ENCODE results near the gene GBX2. TPM values are rescaled to one million over a fixed set of nuclear protein-coding genes. Genes with fewer than 3 reads are reported as not detected.
"Not testable (repeated sequence)": the region's sequence is repeated elsewhere in the genome, so short reads cannot be mapped to it uniquely, and the experiment has no call there.

Gene GBX2
- total RNA-seq, 2 experiments from 2014 or later: not detected

DNA sequence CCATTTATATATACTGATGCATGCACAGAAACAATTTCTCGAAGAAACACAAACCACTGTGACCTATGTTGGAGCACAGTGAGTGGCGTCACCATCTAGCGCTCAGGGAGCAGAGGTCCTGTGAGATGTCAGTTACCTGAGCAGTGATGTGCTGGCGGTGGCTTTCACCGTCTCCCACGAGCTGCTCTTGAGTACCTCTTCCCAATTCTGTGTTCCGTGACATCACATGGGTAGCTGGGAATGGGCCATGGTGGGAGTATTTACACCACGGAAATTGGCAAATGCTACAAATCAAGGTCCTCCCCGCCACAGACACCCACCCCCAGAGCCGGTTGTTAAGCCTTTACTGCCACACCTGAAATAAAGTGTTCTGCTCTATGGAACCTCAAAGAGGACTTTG, 24.4 kb downstream of the GBX2 start:
- CTCF ChIA-PET: no interaction called here
- H3K36me3 Mint-ChIP-seq (ENCODE audit: low read depth): no peaks in the 10 kb centered on the region
- H3K9me3 Mint-ChIP-seq: no peaks in the 10 kb centered on the region

DNA sequence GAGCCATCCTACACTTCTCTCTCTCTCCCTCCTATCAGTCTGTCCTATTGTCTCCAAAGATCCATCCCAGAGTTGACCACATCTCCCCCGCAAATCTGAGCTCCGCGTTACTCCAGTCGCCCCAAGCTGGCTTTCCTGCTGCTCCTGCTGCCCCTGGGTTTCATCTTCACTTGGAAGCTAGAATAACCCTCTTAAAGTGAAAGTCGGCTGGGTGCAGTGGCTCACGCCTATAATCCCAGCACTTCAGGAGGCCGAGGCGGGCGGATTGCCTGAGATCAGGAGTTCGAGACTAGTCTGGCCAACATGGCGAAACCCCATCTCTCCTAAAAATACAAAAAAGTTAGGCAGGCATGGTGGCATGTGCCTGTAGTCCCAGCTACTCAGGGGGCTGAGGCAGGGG, 26.6 kb downstream of the GBX2 start:
- POLR2A ChIA-PET; H3K27ac Mint-ChIP-seq; H3K27me3 Mint-ChIP-seq; DNase-seq; H3K36me3 Mint-ChIP-seq (ENCODE audit: low read depth); H3K4me1 Mint-ChIP-seq; H3K9me3 Mint-ChIP-seq; H3K4me3 Mint-ChIP-seq: not testable (repeated sequence)
- CTCF ChIA-PET: interaction anchor here (0.6 kb wide), 1 partner anchor 1577 kb away, joined by 3 read pairs; no protein-coding TSS in a partner anchor

More for the DNA sequence above, 24.4 kb downstream of the GBX2 start:
- Mint-ChIP-seq H3K4me1 (no peaks in the 10 kb centered on the region), H3K27ac (no peak overlapping the region), H3K27me3 (peaks cover 6% of the 10 kb centered on the region), H3K4me3 (no peak overlapping the region)
- DNase-seq: no peak
- POLR2A ChIA-PET: no interaction called here

DNA sequence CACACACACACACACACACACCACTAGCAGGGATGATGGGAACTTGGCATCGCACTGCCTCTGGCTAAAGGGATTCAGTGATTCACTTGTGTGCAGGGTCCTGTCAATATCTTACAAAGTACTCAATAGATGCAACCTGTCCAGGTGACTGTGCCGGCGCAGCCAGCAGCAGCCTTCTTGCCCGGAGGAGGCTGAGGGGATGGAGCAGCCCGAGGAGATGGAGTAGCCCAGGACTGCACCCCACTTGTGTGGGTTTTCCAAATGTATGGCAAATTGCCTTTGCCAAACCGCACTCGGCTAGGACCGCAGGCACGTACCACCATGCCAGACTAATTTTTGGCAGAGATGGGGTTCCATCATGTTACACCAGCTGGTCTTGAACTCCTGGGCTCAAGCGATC, 31.1 kb downstream of the GBX2 start:
- H3K36me3 Mint-ChIP-seq (ENCODE audit: low read depth): no peaks in the 10 kb centered on the region
- no peaks in the 10 kb centered on the region for H3K9me3 Mint-ChIP-seq
- no peak overlapping the region for H3K4me3 Mint-ChIP-seq
- no peak overlapping the region for H3K27ac Mint-ChIP-seq
- POLR2A ChIA-PET: no interaction called here
- H3K4me1 Mint-ChIP-seq: no peaks in the 10 kb centered on the region
- H3K27me3 Mint-ChIP-seq: peaks cover 5% of the 10 kb centered on the region
- CTCF ChIA-PET: no interaction called here
- DNase-seq: no peak

DNA sequence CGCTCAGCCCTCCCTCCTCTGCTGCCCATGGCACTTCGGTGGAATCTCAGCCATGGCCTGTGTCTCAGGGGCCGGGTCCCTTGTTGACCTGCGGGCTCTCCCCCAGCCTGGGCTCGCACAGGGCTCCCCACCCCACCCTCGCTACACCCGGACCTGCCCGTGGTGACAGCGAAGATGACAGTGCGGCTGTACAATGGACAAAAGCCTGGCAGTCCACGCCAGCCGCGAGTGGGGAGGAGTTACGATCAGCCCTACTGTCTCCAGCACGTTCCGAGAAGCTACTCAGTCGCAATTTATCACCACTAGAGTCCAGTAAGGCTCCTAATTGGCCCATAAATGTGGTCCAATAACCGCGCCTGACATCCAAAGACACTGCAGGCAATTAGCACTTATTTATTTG, 31.6 kb downstream of the GBX2 start:
- no peak for DNase-seq
- POLR2A ChIA-PET: no interaction called here
- H3K4me3 Mint-ChIP-seq: no peak overlapping the region
- CTCF ChIA-PET: no interaction called here
- no peaks in the 10 kb centered on the region for H3K4me1 Mint-ChIP-seq
- H3K27ac Mint-ChIP-seq: no peak overlapping the region
- no peaks in the 10 kb centered on the region for H3K9me3 Mint-ChIP-seq
- peaks cover 5% of the 10 kb centered on the region for H3K27me3 Mint-ChIP-seq
- H3K36me3 Mint-ChIP-seq (ENCODE audit: low read depth): no peaks in the 10 kb centered on the region

DNA sequence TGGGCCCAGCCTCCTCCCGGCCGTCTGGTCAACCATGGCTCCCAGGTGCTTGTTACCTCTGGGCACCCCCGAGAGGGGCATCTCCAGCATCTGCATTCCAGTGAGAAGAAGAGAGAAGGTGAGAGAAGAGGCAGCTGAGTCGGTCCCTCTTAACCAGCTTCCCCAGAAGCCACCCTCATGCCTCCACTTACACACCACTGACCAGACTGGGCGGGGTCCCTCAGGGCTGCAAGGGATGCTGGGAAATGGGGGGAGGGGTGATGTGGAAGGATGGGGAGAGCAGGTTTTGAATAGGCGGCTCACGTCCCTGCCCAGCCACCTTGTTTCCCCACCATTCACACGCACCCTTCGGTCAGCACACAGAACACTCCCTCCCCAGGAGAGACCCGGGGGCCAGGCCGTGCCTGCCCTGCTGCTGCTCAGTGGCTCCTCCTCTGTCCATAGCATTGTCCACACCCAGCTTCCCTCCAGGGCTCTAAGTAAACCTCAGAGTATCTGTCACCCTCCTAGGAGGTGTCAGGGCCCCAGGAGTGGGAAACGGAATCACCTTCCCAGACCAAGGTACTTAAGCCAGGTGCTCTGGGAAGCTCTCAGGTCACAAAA, 34.7 kb downstream of the GBX2 start:
- H3K4me1 Mint-ChIP-seq: no peaks in the 10 kb centered on the region
- no peaks in the 10 kb centered on the region for H3K36me3 Mint-ChIP-seq (ENCODE audit: low read depth)
- no peaks in the 10 kb centered on the region for H3K27me3 Mint-ChIP-seq
- no peak overlapping the region for H3K4me3 Mint-ChIP-seq
- ChIA-PET CTCF (no interaction called here), POLR2A (no interaction called here)
- no peak for DNase-seq
- H3K9me3 Mint-ChIP-seq: no peaks in the 10 kb centered on the region
- no peak overlapping the region for H3K27ac Mint-ChIP-seq

DNA sequence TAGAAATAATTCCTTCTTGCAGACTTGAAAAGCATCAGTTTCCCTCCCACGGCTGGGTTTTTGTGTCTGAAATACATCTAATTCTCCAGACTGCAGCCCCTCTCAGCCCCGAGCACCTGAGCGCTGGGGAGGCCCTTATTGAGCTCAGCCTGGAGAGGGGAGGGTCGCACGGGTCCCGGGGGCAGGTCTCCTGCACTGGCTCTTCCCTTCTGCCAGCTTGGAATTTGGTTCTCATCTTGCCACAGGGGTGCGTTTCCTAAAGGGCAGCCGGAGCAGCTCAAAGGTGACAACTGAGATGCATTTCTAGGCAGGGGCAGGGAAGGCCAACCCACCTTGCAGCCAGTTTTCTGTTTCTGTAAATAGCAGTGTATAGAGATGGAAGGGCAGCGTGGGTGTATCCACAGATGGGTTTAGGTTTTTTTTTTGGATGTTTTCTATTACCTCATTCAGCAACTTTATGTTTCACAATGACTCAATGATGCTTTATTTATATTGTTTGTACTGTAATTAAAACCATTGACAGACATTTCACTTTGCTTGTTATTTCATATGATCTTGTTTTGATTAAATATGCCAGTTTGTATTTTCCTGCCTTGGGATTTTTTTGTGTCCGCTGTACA, 37.0 kb downstream of the GBX2 start:
- H3K27me3 Mint-ChIP-seq: no peaks in the 10 kb centered on the region
- ChIA-PET POLR2A (no interaction called here), CTCF (no interaction called here)
- no peak overlapping the region for H3K4me3 Mint-ChIP-seq
- H3K9me3 Mint-ChIP-seq: no peaks in the 10 kb centered on the region
- no peak for DNase-seq
- H3K27ac Mint-ChIP-seq: no peak overlapping the region
- no peaks in the 10 kb centered on the region for H3K4me1 Mint-ChIP-seq
- no peaks in the 10 kb centered on the region for H3K36me3 Mint-ChIP-seq (ENCODE audit: low read depth)

DNA sequence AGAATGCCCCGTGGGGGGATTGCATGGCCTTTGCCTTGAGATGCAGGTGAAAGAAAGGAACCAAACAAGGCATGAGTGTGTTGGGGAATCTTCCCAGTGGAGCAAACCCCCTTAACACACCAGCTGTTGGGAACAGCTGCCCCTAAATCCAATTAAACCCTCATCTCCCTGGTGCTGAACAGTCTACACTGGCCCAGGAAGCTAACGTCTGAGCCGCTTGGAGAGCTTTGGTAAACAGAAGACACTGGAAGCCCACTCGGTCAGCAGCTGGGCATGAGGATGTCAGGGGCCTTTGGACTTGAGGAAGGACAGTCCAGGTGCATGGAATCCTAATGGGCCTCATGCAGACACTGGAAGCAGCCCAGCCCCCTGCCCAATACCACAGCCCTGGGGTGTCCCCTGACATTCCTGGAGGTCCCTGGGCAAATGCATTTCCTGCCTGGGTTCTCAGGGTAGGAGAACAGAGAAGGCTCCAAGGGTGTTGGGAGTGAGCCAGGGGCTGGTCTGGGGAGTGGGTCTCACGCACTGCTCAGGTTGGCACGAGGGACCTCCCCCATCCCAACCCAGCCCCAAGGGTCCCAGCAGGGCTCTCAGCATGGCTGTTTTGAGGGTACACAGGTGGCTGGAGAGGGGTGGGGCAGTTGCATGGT, 37.7 kb downstream of the GBX2 start:
- Mint-ChIP-seq H3K4me3 (no peak overlapping the region), H3K36me3 (ENCODE audit: low read depth) (no peaks in the 10 kb centered on the region), H3K9me3 (no peaks in the 10 kb centered on the region), H3K27me3 (no peaks in the 10 kb centered on the region), H3K27ac (no peak overlapping the region), H3K4me1 (no peaks in the 10 kb centered on the region)
- POLR2A ChIA-PET: no interaction called here
- CTCF ChIA-PET: no interaction called here
- DNase-seq: no peak

DNA sequence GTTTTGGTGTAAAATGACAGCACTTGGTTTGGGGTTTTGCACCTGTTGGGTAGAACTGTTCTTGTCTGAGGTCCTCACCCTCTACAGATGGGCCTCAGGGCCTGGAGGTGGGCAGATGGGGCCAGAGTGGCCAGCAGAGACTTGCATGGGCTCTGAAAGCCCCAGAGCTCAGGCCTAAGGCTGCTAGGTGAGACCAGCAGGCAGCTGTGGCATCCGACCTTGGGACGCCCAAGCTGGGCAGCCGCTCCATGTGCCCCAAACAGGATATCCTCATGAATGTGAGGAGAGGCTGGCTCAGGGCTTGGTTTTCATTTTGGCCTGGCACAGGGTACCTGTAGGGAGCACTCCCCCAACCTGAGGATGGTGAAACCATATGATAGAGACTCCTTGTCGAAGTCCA, 38.3 kb downstream of the GBX2 start:
- Mint-ChIP-seq H3K4me3 (no peak overlapping the region), H3K36me3 (ENCODE audit: low read depth) (no peaks in the 10 kb centered on the region), H3K27ac (no peak overlapping the region), H3K4me1 (no peaks in the 10 kb centered on the region), H3K27me3 (no peaks in the 10 kb centered on the region), H3K9me3 (no peaks in the 10 kb centered on the region)
- ChIA-PET POLR2A (no interaction called here), CTCF (no interaction called here)
- DNase-seq: no peak

DNA sequence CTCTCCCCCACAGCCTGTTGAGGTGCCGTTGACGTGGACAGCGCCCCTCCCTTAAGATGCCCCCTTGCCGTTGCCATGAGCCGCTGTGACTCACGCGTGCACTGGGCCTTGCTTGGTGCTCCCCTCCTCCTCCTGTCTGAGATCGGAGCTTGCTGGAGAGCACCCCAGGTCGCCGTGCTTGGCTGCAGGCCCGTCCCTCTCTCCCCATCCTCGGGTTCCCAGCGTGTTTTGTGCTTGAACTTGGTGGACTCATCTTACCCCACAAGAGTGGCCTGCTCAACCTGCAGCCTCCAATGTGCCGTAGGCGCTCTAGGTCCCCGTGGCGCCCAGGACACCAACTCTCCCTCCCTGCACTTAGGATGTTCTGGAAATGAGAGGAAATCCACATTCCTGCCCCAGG, 39.9 kb downstream of the GBX2 start:
- H3K36me3 Mint-ChIP-seq (ENCODE audit: low read depth): no peaks in the 10 kb centered on the region
- no peak for DNase-seq
- no peak overlapping the region for H3K4me3 Mint-ChIP-seq
- H3K9me3 Mint-ChIP-seq: no peaks in the 10 kb centered on the region
- POLR2A ChIA-PET: no interaction called here
- H3K27ac Mint-ChIP-seq: no peak overlapping the region
- H3K27me3 Mint-ChIP-seq: no peaks in the 10 kb centered on the region
- H3K4me1 Mint-ChIP-seq: no peaks in the 10 kb centered on the region
- CTCF ChIA-PET: no interaction called here

DNA sequence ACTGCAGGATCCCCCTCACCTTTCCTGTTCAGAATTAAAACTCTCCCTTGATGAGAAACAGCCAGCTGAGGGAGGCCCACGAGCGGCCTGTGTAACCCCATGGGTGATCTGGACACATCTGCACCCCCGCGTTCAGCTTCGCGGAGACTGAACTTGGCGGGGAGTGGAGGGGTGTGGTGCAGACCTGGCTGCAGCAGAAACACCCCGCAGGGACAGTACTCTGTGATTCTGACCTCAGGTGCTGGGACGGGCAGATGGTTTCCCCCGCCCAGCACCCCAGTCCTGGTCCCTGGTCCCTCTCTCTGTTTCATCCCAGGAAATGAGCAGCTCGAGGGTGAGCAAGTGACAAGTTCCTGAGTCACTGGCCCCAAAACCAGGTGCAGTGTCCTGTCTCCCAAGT, 41.2 kb downstream of the GBX2 start:
- Mint-ChIP-seq H3K27ac (no peak overlapping the region), H3K27me3 (no peaks in the 10 kb centered on the region), H3K4me3 (no peak overlapping the region), H3K36me3 (ENCODE audit: low read depth) (no peaks in the 10 kb centered on the region), H3K9me3 (no peaks in the 10 kb centered on the region), H3K4me1 (no peaks in the 10 kb centered on the region)
- ChIA-PET POLR2A (no interaction called here), CTCF (no interaction called here)
- no peak for DNase-seq

DNA sequence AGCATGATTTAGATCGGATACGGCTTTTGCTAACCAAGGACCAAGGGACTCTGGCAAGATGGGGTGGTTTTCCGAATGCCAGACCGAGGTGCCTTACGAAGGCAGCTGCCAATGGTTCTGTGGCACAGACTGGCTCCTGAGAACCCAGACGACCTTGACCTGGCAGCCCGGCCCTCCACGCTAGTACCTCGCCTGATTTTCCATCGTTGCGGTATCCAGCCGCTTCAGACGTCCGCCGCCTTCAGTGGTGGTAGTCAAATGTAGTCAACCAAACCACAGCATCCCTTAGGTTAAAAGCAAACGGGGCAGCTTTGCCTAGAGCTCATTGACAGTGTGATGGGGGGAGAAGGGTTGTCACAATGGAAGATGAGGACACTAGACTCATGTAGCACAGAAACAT, 42.6 kb downstream of the GBX2 start:
- no peaks in the 10 kb centered on the region for H3K27me3 Mint-ChIP-seq
- no peaks in the 10 kb centered on the region for H3K4me1 Mint-ChIP-seq
- no peaks in the 10 kb centered on the region for H3K9me3 Mint-ChIP-seq
- H3K27ac Mint-ChIP-seq: no peak overlapping the region
- H3K4me3 Mint-ChIP-seq: no peak overlapping the region
- CTCF ChIA-PET: no interaction called here
- POLR2A ChIA-PET: no interaction called here
- no peaks in the 10 kb centered on the region for H3K36me3 Mint-ChIP-seq (ENCODE audit: low read depth)
- no peak for DNase-seq

DNA sequence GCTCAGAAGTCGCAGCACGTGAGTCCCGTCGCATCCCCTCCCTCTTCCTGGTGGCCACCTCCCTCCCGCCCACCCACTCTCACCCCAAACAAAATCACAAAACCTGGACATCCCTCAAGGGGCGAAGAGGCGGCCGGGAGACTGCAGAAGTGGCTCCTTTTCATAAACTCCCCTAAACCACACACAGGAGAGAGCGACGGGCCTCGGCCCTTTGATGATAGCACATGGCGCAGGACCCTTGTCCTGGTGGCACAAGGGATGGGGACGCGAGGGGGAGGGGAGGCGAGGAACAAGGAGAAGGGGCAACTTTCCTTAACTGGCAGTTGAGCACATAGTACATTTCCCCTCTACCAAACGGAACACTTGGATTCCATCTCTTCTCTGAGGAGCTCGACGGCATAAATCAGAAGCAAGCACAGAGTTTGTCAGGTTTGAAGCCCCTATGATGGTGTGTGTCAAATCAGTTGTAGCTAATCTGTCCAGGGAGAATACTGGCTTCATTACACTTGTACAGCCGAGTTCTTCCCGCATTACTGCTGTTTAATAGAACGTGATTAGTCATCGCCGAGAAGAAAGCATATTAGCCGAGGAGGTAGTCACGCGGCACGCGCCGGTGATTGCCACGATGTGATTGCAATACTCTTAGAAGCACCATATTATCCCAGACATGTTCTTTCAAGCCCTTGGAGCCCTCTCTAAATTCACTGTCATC, 43.8 kb downstream of the GBX2 start:
- Mint-ChIP-seq H3K27me3 (no peaks in the 10 kb centered on the region), H3K9me3 (no peaks in the 10 kb centered on the region), H3K27ac (no peak overlapping the region), H3K4me3 (no peak overlapping the region), H3K36me3 (ENCODE audit: low read depth) (no peaks in the 10 kb centered on the region), H3K4me1 (no peaks in the 10 kb centered on the region)
- POLR2A ChIA-PET: no interaction called here
- DNase-seq: no peak
- CTCF ChIA-PET: no interaction called here

DNA sequence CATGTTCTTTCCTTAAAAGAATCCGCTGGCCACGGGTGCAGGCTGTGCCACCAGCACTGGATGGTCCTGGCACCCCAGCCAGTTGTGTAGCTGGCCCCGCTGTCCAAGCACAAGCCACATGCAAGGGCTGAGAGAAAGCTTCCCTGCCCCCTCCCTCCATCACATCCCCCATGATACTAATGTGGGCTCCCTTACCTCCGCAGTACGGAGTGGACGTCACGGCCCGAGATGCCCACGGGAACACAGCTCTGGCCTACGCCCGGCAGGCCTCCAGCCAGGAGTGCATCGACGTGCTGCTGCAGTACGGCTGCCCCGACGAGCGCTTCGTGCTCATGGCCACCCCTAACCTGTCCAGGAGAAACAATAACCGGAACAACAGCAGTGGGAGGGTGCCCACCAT, 44.5 kb downstream of the GBX2 start:
- POLR2A ChIA-PET: no interaction called here
- peaks cover 3% of the 10 kb centered on the region for H3K27me3 Mint-ChIP-seq
- no peaks in the 10 kb centered on the region for H3K9me3 Mint-ChIP-seq
- no peaks in the 10 kb centered on the region for H3K4me1 Mint-ChIP-seq
- H3K4me3 Mint-ChIP-seq: no peak overlapping the region
- CTCF ChIA-PET: no interaction called here
- H3K27ac Mint-ChIP-seq: no peak overlapping the region
- no peaks in the 10 kb centered on the region for H3K36me3 Mint-ChIP-seq (ENCODE audit: low read depth)
- no peak for DNase-seq

Measured in activated CD4-positive, alpha-beta T cell treated with anti-CD3 and anti-CD28 coated beads, Interleukin-2, amount 10 ng/mL, durations not matched to agents 7 days and 5 days (primary cell).